Measurements from ENCODE around the gene GXYLT1. TPM values are rescaled to one million over a fixed set of nuclear protein-coding genes. Genes with fewer than 3 reads are reported as not detected.

GXYLT1 gene
- total RNA-seq, 1 donor from 2014 or later: 11.6 TPM

- H3K9me3 Mint-ChIP-seq (ENCODE audit: low read depth): no peaks in the 10 kb centered on the region
- H3K4me1 Mint-ChIP-seq (ENCODE audit: low read depth): peaks cover 26% of the 10 kb centered on the region
- no peak overlapping the region for H3K27ac Mint-ChIP-seq (ENCODE audit: unreplicated experiment)
- no peak for DNase-seq (ENCODE audit: low spot score)
- H3K36me3 Mint-ChIP-seq (ENCODE audit: low read depth): no peaks in the 10 kb centered on the region
- H3K4me3 Mint-ChIP-seq (ENCODE audit: unreplicated experiment): no peak overlapping the region
- TF ChIP-seq CTCF (IDR thresholded peaks at IDR 0.05): no peak
- H3K27me3 Mint-ChIP-seq (ENCODE audit: low read depth): no peaks in the 10 kb centered on the region
Measured at GRCh38 chr12:42128327-42128726, 16.3 kb downstream of the GXYLT1 start.

GRCh38 chr12:42126963-42127362, 17.7 kb downstream of the GXYLT1 start:
- Mint-ChIP-seq H3K36me3 (ENCODE audit: low read depth) (no peaks in the 10 kb centered on the region), H3K4me3 (ENCODE audit: unreplicated experiment) (no peak overlapping the region), H3K27me3 (ENCODE audit: low read depth) (no peaks in the 10 kb centered on the region), H3K9me3 (ENCODE audit: low read depth) (no peaks in the 10 kb centered on the region), H3K4me1 (ENCODE audit: low read depth) (peaks cover 32% of the 10 kb centered on the region), H3K27ac (ENCODE audit: unreplicated experiment) (no peak overlapping the region)
- no peak for TF ChIP-seq CTCF (IDR thresholded peaks at IDR 0.05)
- no peak for DNase-seq (ENCODE audit: low spot score)

DNA sequence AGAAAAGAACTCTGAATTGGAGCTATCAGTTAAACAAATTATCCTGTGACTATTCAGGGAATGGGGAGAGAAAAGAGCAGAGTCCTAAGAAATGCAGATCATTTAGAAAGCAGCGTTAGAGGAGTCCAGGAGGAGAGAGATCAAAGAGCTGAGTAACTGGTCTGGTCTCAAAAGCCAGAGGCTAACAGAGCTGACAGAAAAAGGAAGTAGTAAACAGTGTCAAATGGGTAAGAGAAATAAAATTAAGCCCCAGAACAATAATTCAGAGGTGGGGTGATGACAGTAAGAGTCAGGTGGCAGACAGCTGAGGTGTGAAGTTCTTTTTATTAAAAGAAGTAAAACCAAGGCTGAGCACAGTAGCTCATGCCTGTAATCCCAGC, 19.3 kb downstream of the GXYLT1 start:
- no peaks in the 10 kb centered on the region for H3K36me3 Mint-ChIP-seq (ENCODE audit: low read depth)
- TF ChIP-seq CTCF (IDR thresholded peaks at IDR 0.05): no peak
- no peaks in the 10 kb centered on the region for H3K27me3 Mint-ChIP-seq (ENCODE audit: low read depth)
- H3K4me3 Mint-ChIP-seq (ENCODE audit: unreplicated experiment): no peak overlapping the region
- DNase-seq (ENCODE audit: low spot score): no peak
- no peak overlapping the region for H3K27ac Mint-ChIP-seq (ENCODE audit: unreplicated experiment)
- H3K9me3 Mint-ChIP-seq (ENCODE audit: low read depth): no peaks in the 10 kb centered on the region
- H3K4me1 Mint-ChIP-seq (ENCODE audit: low read depth): peaks cover 17% of the 10 kb centered on the region

- no peak for TF ChIP-seq CTCF (IDR thresholded peaks at IDR 0.05)
- no peaks in the 10 kb centered on the region for H3K9me3 Mint-ChIP-seq (ENCODE audit: low read depth)
- H3K4me1 Mint-ChIP-seq (ENCODE audit: low read depth): peaks cover 15% of the 10 kb centered on the region
- no peak for DNase-seq (ENCODE audit: low spot score)
- no peak overlapping the region for H3K4me3 Mint-ChIP-seq (ENCODE audit: unreplicated experiment)
- no peaks in the 10 kb centered on the region for H3K27me3 Mint-ChIP-seq (ENCODE audit: low read depth)
- H3K36me3 Mint-ChIP-seq (ENCODE audit: low read depth): no peaks in the 10 kb centered on the region
- H3K27ac Mint-ChIP-seq (ENCODE audit: unreplicated experiment): no peak overlapping the region
Measured at GRCh38 chr12:42124764-42125387, 19.8 kb downstream of the GXYLT1 start.

GRCh38 chr12:42119085-42119633, 25.5 kb downstream of the GXYLT1 start:
- peak overlapping the region; percentile 75 for H3K27ac Mint-ChIP-seq (ENCODE audit: unreplicated experiment)
- no peak overlapping the region for H3K4me3 Mint-ChIP-seq (ENCODE audit: unreplicated experiment)
- no peaks in the 10 kb centered on the region for H3K27me3 Mint-ChIP-seq (ENCODE audit: low read depth)
- no peak for TF ChIP-seq CTCF (IDR thresholded peaks at IDR 0.05)
- peaks cover 29% of the 10 kb centered on the region for H3K4me1 Mint-ChIP-seq (ENCODE audit: low read depth)
- peaks cover 3% of the 10 kb centered on the region for H3K9me3 Mint-ChIP-seq (ENCODE audit: low read depth)
- no peak for DNase-seq (ENCODE audit: low spot score)
- peaks cover 12% of the 10 kb centered on the region for H3K36me3 Mint-ChIP-seq (ENCODE audit: low read depth)
